Brain microvascular endothelial cell (primary cell): ENCODE results near the gene STAC3.

Source experiments
- DNase-seq: peaks from one replicate; pipeline ENCODE4 v3.0.0-alpha.2; 2020
- H3K27ac ChIP-seq: fragments of 250-450 bp; sonication (Bioruptor Pico); 2 replicates; pipeline ENCODE4 v1.5.1; 2020; ENCODE audit warnings: mild to moderate bottlenecking, moderate library complexity
- H3K27me3 ChIP-seq: fragments of 250-450 bp; sonication (Bioruptor Pico); replicated peaks from 2 replicates; pipeline ENCODE4 v1.5.1; 2020; ENCODE audit warnings: mild to moderate bottlenecking
- H3K36me3 ChIP-seq: fragments of 250-450 bp; sonication (Bioruptor Pico); replicated peaks from 2 replicates; pipeline ENCODE4 v1.5.1; 2020; ENCODE audit warnings: mild to moderate bottlenecking
- H3K4me3 ChIP-seq: 2 replicates; pipeline ENCODE4 v1.5.1; 2011; ENCODE audit warnings: low read depth, mild to moderate bottlenecking, control low read depth, low read length, moderate library complexity
- in situ Hi-C: cut with HindIII; loops from 2 replicates; pipeline ENCODE4 v1.10.0; 2017; ENCODE audit warnings: low sequenced_read_pairs, low pct_ligation_motif_present
- TF ChIP-seq, protein P1 (sequence below): IDR thresholded peaks from 2 replicates; pipeline ENCODE4 v1.5.1; 2011; ENCODE audit warnings: low read depth, mild to moderate bottlenecking, moderate library complexity, low read length, control low read depth, inconsistent platforms; ENCODE audit errors: missing control alignments

The STAC3 gene

DNA sequence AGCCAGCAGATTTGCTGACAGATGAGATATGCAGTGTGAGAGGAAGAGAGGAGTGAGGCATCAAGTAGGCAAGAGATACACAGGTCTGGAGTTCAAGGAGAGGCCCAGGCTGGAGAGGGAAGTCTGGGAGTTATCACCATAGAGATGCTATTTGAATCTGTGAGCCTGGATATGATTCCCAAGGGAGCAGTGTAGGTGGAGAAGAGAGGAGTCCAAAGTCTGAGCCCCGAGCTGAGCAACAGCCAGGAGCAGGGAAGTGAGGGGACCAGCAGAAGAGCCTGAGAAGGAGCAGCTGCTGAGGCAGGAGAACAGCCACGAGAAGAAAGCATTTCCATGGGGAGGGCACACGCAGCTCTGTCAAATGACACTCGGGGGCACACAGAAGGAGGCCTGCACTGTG is 54.5 kb downstream of the STAC3 start:
- TF ChIP-seq, protein P1, sequence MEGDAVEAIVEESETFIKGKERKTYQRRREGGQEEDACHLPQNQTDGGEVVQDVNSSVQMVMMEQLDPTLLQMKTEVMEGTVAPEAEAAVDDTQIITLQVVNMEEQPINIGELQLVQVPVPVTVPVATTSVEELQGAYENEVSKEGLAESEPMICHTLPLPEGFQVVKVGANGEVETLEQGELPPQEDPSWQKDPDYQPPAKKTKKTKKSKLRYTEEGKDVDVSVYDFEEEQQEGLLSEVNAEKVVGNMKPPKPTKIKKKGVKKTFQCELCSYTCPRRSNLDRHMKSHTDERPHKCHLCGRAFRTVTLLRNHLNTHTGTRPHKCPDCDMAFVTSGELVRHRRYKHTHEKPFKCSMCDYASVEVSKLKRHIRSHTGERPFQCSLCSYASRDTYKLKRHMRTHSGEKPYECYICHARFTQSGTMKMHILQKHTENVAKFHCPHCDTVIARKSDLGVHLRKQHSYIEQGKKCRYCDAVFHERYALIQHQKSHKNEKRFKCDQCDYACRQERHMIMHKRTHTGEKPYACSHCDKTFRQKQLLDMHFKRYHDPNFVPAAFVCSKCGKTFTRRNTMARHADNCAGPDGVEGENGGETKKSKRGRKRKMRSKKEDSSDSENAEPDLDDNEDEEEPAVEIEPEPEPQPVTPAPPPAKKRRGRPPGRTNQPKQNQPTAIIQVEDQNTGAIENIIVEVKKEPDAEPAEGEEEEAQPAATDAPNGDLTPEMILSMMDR, result no peak
- H3K36me3 ChIP-seq, result peaks cover 92% of the 10 kb centered on the region
- no peak for DNase-seq
- no peak overlapping the region for H3K27ac ChIP-seq
- no peak overlapping the region for H3K4me3 ChIP-seq
- in situ Hi-C loops, result no loop called here
- no peaks in the 10 kb centered on the region for H3K27me3 ChIP-seq

DNA sequence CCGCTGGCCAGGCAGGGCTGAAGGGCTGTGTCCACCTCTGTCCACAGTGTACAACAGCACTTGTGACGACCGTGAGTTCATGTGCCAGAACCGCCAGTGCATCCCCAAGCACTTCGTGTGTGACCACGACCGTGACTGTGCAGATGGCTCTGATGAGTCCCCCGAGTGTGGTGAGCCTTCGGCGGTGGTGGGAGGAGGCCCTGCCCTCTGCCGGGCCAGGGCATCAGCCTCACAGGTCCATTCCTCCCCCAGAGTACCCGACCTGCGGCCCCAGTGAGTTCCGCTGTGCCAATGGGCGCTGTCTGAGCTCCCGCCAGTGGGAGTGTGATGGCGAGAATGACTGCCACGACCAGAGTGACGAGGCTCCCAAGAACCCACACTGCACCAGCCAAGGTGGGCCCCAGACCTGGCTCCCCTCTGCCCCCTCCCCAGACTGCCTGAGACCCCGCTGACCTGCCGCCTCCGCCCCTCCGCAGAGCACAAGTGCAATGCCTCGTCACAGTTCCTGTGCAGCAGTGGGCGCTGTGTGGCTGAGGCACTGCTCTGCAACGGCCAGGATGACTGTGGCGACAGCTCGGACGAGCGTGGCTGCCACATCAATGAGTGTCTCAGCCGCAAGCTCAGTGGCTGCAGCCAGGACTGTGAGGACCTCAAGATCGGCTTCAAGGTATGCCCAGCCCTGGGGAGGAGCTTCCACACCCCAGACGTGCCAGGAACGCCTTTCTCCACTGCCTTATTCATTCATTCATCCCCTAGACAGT is 55.2 kb downstream of the STAC3 start:
- no peak overlapping the region for H3K27ac ChIP-seq
- in situ Hi-C loops, result no loop called here

GRCh38 chr12:57195186-57195585 is 55.8 kb downstream of the STAC3 start:
- no peaks in the 10 kb centered on the region for H3K27me3 ChIP-seq
- no peak overlapping the region for H3K4me3 ChIP-seq
- no peak for DNase-seq
- TF ChIP-seq, protein P1, result no peak
- H3K27ac ChIP-seq, result no peak overlapping the region
- H3K36me3 ChIP-seq, result peaks cover 95% of the 10 kb centered on the region
- in situ Hi-C loops, result no loop called here

More for the DNA sequence above, 55.2 kb downstream of the STAC3 start:
- Histone ChIP-seq H3K27me3 (no peaks in the 10 kb centered on the region), H3K36me3 (peaks cover 92% of the 10 kb centered on the region), H3K4me3 (no peak overlapping the region)
- TF ChIP-seq, protein P1, result no peak
- DNase-seq, result no peak

GRCh38 chr12:57194253-57194652 is 56.7 kb downstream of the STAC3 start:
- TF ChIP-seq, protein P1, result no peak
- no peak for DNase-seq
- no peak overlapping the region for H3K27ac ChIP-seq
- H3K36me3 ChIP-seq, result peaks cover 92% of the 10 kb centered on the region
- in situ Hi-C loops, result no loop called here
- H3K27me3 ChIP-seq, result no peaks in the 10 kb centered on the region
- H3K4me3 ChIP-seq, result no peak overlapping the region

DNA sequence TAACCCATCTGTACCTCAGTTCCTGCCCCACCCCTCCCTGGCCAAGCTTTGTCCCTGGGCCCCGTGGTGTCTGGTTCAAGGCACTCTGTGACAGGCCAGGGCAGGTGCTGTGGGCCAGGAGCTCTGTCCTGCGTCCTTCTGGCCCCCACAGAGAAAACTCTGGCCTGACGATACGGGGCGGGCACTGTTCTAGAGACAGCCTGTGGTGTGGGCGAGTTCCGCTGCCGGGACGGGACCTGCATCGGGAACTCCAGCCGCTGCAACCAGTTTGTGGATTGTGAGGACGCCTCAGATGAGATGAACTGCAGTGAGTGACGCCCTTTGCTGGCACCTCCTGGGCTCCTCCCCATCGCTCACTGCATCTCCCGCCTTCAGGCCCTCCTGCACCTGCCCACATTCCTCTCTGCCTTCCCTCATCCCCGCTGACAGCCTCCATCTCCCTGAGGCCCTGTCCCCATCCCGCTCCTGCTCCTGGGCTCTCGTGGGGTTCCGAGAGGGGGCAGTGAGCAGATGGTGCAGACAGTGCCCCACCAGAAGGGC is 57.2 kb downstream of the STAC3 start:
- H3K4me3 ChIP-seq, result no peak overlapping the region
- no peaks in the 10 kb centered on the region for H3K27me3 ChIP-seq
- H3K36me3 ChIP-seq, result peaks cover 92% of the 10 kb centered on the region
- no peak for DNase-seq
- in situ Hi-C loops, result no loop called here
- no peak overlapping the region for H3K27ac ChIP-seq
- TF ChIP-seq, protein P1, result no peak
